Measurements from ENCODE around the gene VDR.

VDR gene

GRCh38 chr12:47921907-47922306, 17.1 kb upstream of the VDR start:
- H3K9ac ChIP-seq (ENCODE audit: low read length), result no peak overlapping the region
- peaks cover 35% of the 10 kb centered on the region for H3K27me3 ChIP-seq (replicated peaks; ENCODE audit: control insufficient read depth, insufficient read depth, low read length)
- no peaks in the 10 kb centered on the region for H3K4me1 ChIP-seq (ENCODE audit: control insufficient read depth, insufficient read depth, low read length)
- no peaks in the 10 kb centered on the region for H3K36me3 ChIP-seq (ENCODE audit: control insufficient read depth, insufficient read depth, low read length, severe bottlenecking)
- no peaks in the 10 kb centered on the region for H3K9me3 ChIP-seq (ENCODE audit: control insufficient read depth, low read length)
- H3K4me3 ChIP-seq (ENCODE audit: low read length), result no peak overlapping the region
- no peak for DNase-seq (ENCODE audit: low read depth)

GRCh38 chr12:47920913-47921312, 16.1 kb upstream of the VDR start:
- Histone ChIP-seq H3K36me3 (ENCODE audit: control insufficient read depth, insufficient read depth, low read length, severe bottlenecking) (no peaks in the 10 kb centered on the region), H3K27me3 (replicated peaks; ENCODE audit: control insufficient read depth, insufficient read depth, low read length) (peaks cover 25% of the 10 kb centered on the region), H3K4me1 (ENCODE audit: control insufficient read depth, insufficient read depth, low read length) (no peaks in the 10 kb centered on the region), H3K9ac (ENCODE audit: low read length) (no peak overlapping the region), H3K4me3 (ENCODE audit: low read length) (no peak overlapping the region), H3K9me3 (ENCODE audit: control insufficient read depth, low read length) (no peaks in the 10 kb centered on the region)
- no peak for DNase-seq (ENCODE audit: low read depth)

GRCh38 chr12:47913081-47913480, 8.3 kb upstream of the VDR start:
- H3K27me3 ChIP-seq (replicated peaks; ENCODE audit: control insufficient read depth, insufficient read depth, low read length), result no peaks in the 10 kb centered on the region
- no peaks in the 10 kb centered on the region for H3K36me3 ChIP-seq (ENCODE audit: control insufficient read depth, insufficient read depth, low read length, severe bottlenecking)
- no peak overlapping the region for H3K9ac ChIP-seq (ENCODE audit: low read length)
- H3K9me3 ChIP-seq (ENCODE audit: control insufficient read depth, low read length), result no peaks in the 10 kb centered on the region
- no peak for DNase-seq (ENCODE audit: low read depth)
- H3K4me1 ChIP-seq (ENCODE audit: control insufficient read depth, insufficient read depth, low read length), result peaks cover 18% of the 10 kb centered on the region
- no peak overlapping the region for H3K4me3 ChIP-seq (ENCODE audit: low read length)

GRCh38 chr12:47912556-47912955, 7.8 kb upstream of the VDR start:
- peaks cover 18% of the 10 kb centered on the region for H3K4me1 ChIP-seq (ENCODE audit: control insufficient read depth, insufficient read depth, low read length)
- H3K9ac ChIP-seq (ENCODE audit: low read length), result no peak overlapping the region
- no peaks in the 10 kb centered on the region for H3K9me3 ChIP-seq (ENCODE audit: control insufficient read depth, low read length)
- no peak overlapping the region for H3K4me3 ChIP-seq (ENCODE audit: low read length)
- no peak for DNase-seq (ENCODE audit: low read depth)
- no peaks in the 10 kb centered on the region for H3K27me3 ChIP-seq (replicated peaks; ENCODE audit: control insufficient read depth, insufficient read depth, low read length)
- no peaks in the 10 kb centered on the region for H3K36me3 ChIP-seq (ENCODE audit: control insufficient read depth, insufficient read depth, low read length, severe bottlenecking)

GRCh38 chr12:47910981-47911380, 6.2 kb upstream of the VDR start:
- Histone ChIP-seq H3K4me3 (ENCODE audit: low read length) (peak overlapping the region; percentile 33), H3K4me1 (ENCODE audit: control insufficient read depth, insufficient read depth, low read length) (peaks cover 18% of the 10 kb centered on the region), H3K36me3 (ENCODE audit: control insufficient read depth, insufficient read depth, low read length, severe bottlenecking) (no peaks in the 10 kb centered on the region), H3K9me3 (ENCODE audit: control insufficient read depth, low read length) (no peaks in the 10 kb centered on the region), H3K27me3 (replicated peaks; ENCODE audit: control insufficient read depth, insufficient read depth, low read length) (no peaks in the 10 kb centered on the region), H3K9ac (ENCODE audit: low read length) (no peak overlapping the region)
- no peak for DNase-seq (ENCODE audit: low read depth)

- DNase-seq (ENCODE audit: low read depth), result peak; percentile 34
- Histone ChIP-seq H3K36me3 (ENCODE audit: control insufficient read depth, insufficient read depth, low read length, severe bottlenecking) (no peaks in the 10 kb centered on the region), H3K9ac (ENCODE audit: low read length) (no peak overlapping the region), H3K27me3 (replicated peaks; ENCODE audit: control insufficient read depth, insufficient read depth, low read length) (no peaks in the 10 kb centered on the region), H3K9me3 (ENCODE audit: control insufficient read depth, low read length) (no peaks in the 10 kb centered on the region), H3K4me3 (ENCODE audit: low read length) (peak overlapping the region; percentile 33), H3K4me1 (ENCODE audit: control insufficient read depth, insufficient read depth, low read length) (peaks cover 19% of the 10 kb centered on the region)
Observed at GRCh38 chr12:47910486-47910885, 5.7 kb upstream of the VDR start.

GRCh38 chr12:47909839-47910465, 5.2 kb upstream of the VDR start:
- no peak for DNase-seq (ENCODE audit: low read depth)
- no peaks in the 10 kb centered on the region for H3K27me3 ChIP-seq (replicated peaks; ENCODE audit: control insufficient read depth, insufficient read depth, low read length)

GRCh38 chr12:47908738-47909137, 3.9 kb upstream of the VDR start:
- Histone ChIP-seq H3K4me3 (ENCODE audit: low read length) (no peak overlapping the region), H3K9ac (ENCODE audit: low read length) (no peak overlapping the region), H3K9me3 (ENCODE audit: control insufficient read depth, low read length) (no peaks in the 10 kb centered on the region), H3K4me1 (ENCODE audit: control insufficient read depth, insufficient read depth, low read length) (peaks cover 28% of the 10 kb centered on the region), H3K27me3 (replicated peaks; ENCODE audit: control insufficient read depth, insufficient read depth, low read length) (no peaks in the 10 kb centered on the region), H3K36me3 (ENCODE audit: control insufficient read depth, insufficient read depth, low read length, severe bottlenecking) (no peaks in the 10 kb centered on the region)
- DNase-seq (ENCODE audit: low read depth), result no peak

More at GRCh38 chr12:47909839-47910465, 5.2 kb upstream of the VDR start:
- no peak overlapping the region for H3K4me3 ChIP-seq (ENCODE audit: low read length)
- peaks cover 25% of the 10 kb centered on the region for H3K4me1 ChIP-seq (ENCODE audit: control insufficient read depth, insufficient read depth, low read length)
- H3K9ac ChIP-seq (ENCODE audit: low read length), result no peak overlapping the region
- H3K9me3 ChIP-seq (ENCODE audit: control insufficient read depth, low read length), result no peaks in the 10 kb centered on the region
- no peaks in the 10 kb centered on the region for H3K36me3 ChIP-seq (ENCODE audit: control insufficient read depth, insufficient read depth, low read length, severe bottlenecking)

GRCh38 chr12:47907851-47908454, 3.2 kb upstream of the VDR start:
- no peak for DNase-seq (ENCODE audit: low read depth)
- no peaks in the 10 kb centered on the region for H3K27me3 ChIP-seq (replicated peaks; ENCODE audit: control insufficient read depth, insufficient read depth, low read length)

GRCh38 chr12:47903927-47904712, 674 bp downstream of the VDR start:
- Histone ChIP-seq H3K9ac (ENCODE audit: low read length) (peak overlapping the region; percentile 88), H3K4me1 (ENCODE audit: control insufficient read depth, insufficient read depth, low read length) (peaks cover 47% of the 10 kb centered on the region), H3K9me3 (ENCODE audit: control insufficient read depth, low read length) (no peaks in the 10 kb centered on the region), H3K4me3 (ENCODE audit: low read length) (peak overlapping the region; percentile 89), H3K27me3 (replicated peaks; ENCODE audit: control insufficient read depth, insufficient read depth, low read length) (no peaks in the 10 kb centered on the region), H3K36me3 (ENCODE audit: control insufficient read depth, insufficient read depth, low read length, severe bottlenecking) (peaks cover 7% of the 10 kb centered on the region)
- DNase-seq (ENCODE audit: low read depth), result peak; percentile 93

More at GRCh38 chr12:47907851-47908454, 3.2 kb upstream of the VDR start:
- no peaks in the 10 kb centered on the region for H3K9me3 ChIP-seq (ENCODE audit: control insufficient read depth, low read length)
- H3K9ac ChIP-seq (ENCODE audit: low read length), result no peak overlapping the region
- no peaks in the 10 kb centered on the region for H3K36me3 ChIP-seq (ENCODE audit: control insufficient read depth, insufficient read depth, low read length, severe bottlenecking)
- no peak overlapping the region for H3K4me3 ChIP-seq (ENCODE audit: low read length)
- H3K4me1 ChIP-seq (ENCODE audit: control insufficient read depth, insufficient read depth, low read length), result peaks cover 35% of the 10 kb centered on the region

- Histone ChIP-seq H3K36me3 (ENCODE audit: control insufficient read depth, insufficient read depth, low read length, severe bottlenecking) (peaks cover 16% of the 10 kb centered on the region), H3K4me1 (ENCODE audit: control insufficient read depth, insufficient read depth, low read length) (peaks cover 47% of the 10 kb centered on the region), H3K9ac (ENCODE audit: low read length) (peak overlapping the region; percentile 88), H3K27me3 (replicated peaks; ENCODE audit: control insufficient read depth, insufficient read depth, low read length) (no peaks in the 10 kb centered on the region), H3K9me3 (ENCODE audit: control insufficient read depth, low read length) (no peaks in the 10 kb centered on the region), H3K4me3 (ENCODE audit: low read length) (peak overlapping the region; percentile 89)
- DNase-seq (ENCODE audit: low read depth), result peak; percentile 82
Observed at GRCh38 chr12:47903151-47903611, 1.6 kb downstream of the VDR start.

Measured in adipocyte (in vitro differentiated cells).